Measurements from ENCODE around the gene PIWIL4.
"Not testable (repeated sequence)": the region's sequence is repeated elsewhere in the genome, so short reads cannot be mapped to it uniquely, and the experiment has no call there.

PIWIL4 gene

GRCh38 chr11:94627003-94627560 lies 59.9 kb downstream of the PIWIL4 start:
- not testable (repeated sequence) for H3K4me3 ChIP-seq (ENCODE audit: low read depth, low read length); H3K9ac ChIP-seq (ENCODE audit: low read depth, low read length); H3K36me3 ChIP-seq (ENCODE audit: control insufficient read depth, insufficient read depth, low read length); H3K27me3 ChIP-seq (ENCODE audit: control insufficient read depth, insufficient read depth, low read length); H3K4me1 ChIP-seq (ENCODE audit: control insufficient read depth, insufficient read depth, low read length); H3K9me3 ChIP-seq (ENCODE audit: control insufficient read depth, insufficient read depth, low read length)

DNA sequence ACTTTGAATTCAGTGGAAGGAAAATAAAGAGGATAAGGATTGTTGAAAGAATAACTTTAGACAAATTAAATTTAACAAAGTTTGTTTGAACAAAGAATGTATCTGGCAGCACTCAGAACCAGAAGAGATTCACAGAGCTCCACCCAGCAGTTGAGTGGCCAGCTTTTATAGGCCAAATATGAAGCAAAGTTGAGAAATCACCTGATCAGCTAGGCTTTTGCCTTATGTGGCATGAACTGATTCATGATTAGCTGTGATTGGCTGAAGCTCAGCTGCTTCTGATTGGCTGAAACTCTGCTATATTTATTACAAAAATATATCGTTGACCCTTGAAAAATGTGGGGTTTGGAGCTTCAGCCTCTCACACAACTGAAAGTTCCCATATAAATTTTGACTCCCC lies 62.6 kb downstream of the PIWIL4 start:
- H3K36me3 ChIP-seq (ENCODE audit: control insufficient read depth, insufficient read depth, low read length): no peaks in the 10 kb centered on the region
- H3K4me3 ChIP-seq (ENCODE audit: low read depth, low read length): no peak overlapping the region
- no peaks in the 10 kb centered on the region for H3K4me1 ChIP-seq (ENCODE audit: control insufficient read depth, insufficient read depth, low read length)
- H3K27me3 ChIP-seq (ENCODE audit: control insufficient read depth, insufficient read depth, low read length): no peaks in the 10 kb centered on the region
- no peak overlapping the region for H3K9ac ChIP-seq (ENCODE audit: low read depth, low read length)
- H3K9me3 ChIP-seq (ENCODE audit: control insufficient read depth, insufficient read depth, low read length): no peaks in the 10 kb centered on the region

GRCh38 chr11:94630221-94630620 lies 63.1 kb downstream of the PIWIL4 start:
- no peaks in the 10 kb centered on the region for H3K9me3 ChIP-seq (ENCODE audit: control insufficient read depth, insufficient read depth, low read length)
- H3K36me3 ChIP-seq (ENCODE audit: control insufficient read depth, insufficient read depth, low read length): no peaks in the 10 kb centered on the region
- H3K27me3 ChIP-seq (ENCODE audit: control insufficient read depth, insufficient read depth, low read length): no peaks in the 10 kb centered on the region
- no peak overlapping the region for H3K4me3 ChIP-seq (ENCODE audit: low read depth, low read length)
- H3K9ac ChIP-seq (ENCODE audit: low read depth, low read length): no peak overlapping the region
- no peaks in the 10 kb centered on the region for H3K4me1 ChIP-seq (ENCODE audit: control insufficient read depth, insufficient read depth, low read length)

- Histone ChIP-seq H3K4me3 (ENCODE audit: low read depth, low read length) (no peak overlapping the region), H3K9ac (ENCODE audit: low read depth, low read length) (no peak overlapping the region), H3K36me3 (ENCODE audit: control insufficient read depth, insufficient read depth, low read length) (no peaks in the 10 kb centered on the region), H3K4me1 (ENCODE audit: control insufficient read depth, insufficient read depth, low read length) (no peaks in the 10 kb centered on the region), H3K9me3 (ENCODE audit: control insufficient read depth, insufficient read depth, low read length) (no peaks in the 10 kb centered on the region), H3K27me3 (ENCODE audit: control insufficient read depth, insufficient read depth, low read length) (no peaks in the 10 kb centered on the region)
Measured at GRCh38 chr11:94632356-94632755, 65.2 kb downstream of the PIWIL4 start.

- Histone ChIP-seq H3K9me3 (ENCODE audit: control insufficient read depth, insufficient read depth, low read length) (no peaks in the 10 kb centered on the region), H3K36me3 (ENCODE audit: control insufficient read depth, insufficient read depth, low read length) (no peaks in the 10 kb centered on the region), H3K4me1 (ENCODE audit: control insufficient read depth, insufficient read depth, low read length) (no peaks in the 10 kb centered on the region), H3K9ac (ENCODE audit: low read depth, low read length) (no peak overlapping the region), H3K27me3 (ENCODE audit: control insufficient read depth, insufficient read depth, low read length) (no peaks in the 10 kb centered on the region), H3K4me3 (ENCODE audit: low read depth, low read length) (no peak overlapping the region)
Measured at GRCh38 chr11:94635072-94635471, 67.9 kb downstream of the PIWIL4 start.

DNA sequence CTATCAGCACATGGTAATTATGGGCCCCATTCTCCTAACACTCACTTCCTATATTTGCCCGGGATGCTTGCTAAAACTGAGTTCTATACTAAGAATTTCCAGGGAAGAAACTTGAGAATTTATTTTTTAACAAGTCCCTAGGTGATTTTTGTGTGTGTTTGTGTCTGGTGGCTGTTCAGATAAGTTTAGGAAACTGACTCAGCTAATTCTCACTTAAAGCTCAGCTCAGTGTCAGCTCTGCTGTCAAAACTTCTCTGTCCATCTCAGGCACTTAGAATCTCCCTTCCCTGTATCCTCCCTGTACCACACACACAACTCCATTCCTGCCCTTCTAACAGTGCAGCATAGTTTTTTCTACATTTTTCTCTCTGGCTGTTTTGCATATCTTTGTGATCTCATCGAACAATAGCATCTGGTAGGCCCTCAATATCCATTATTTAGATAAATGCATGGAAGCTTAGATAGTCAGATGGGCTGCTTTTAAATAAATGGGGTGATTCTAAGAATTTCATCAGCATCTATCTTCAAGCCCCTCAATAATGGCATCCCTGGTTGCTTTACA lies 69.3 kb downstream of the PIWIL4 start:
- peaks cover 2% of the 10 kb centered on the region for H3K4me1 ChIP-seq (ENCODE audit: control insufficient read depth, insufficient read depth, low read length)
- H3K9ac ChIP-seq (ENCODE audit: low read depth, low read length): no peak overlapping the region
- no peaks in the 10 kb centered on the region for H3K36me3 ChIP-seq (ENCODE audit: control insufficient read depth, insufficient read depth, low read length)
- H3K27me3 ChIP-seq (ENCODE audit: control insufficient read depth, insufficient read depth, low read length): no peaks in the 10 kb centered on the region
- H3K9me3 ChIP-seq (ENCODE audit: control insufficient read depth, insufficient read depth, low read length): no peaks in the 10 kb centered on the region
- no peak overlapping the region for H3K4me3 ChIP-seq (ENCODE audit: low read depth, low read length)

GRCh38 chr11:94638301-94638901 lies 71.2 kb downstream of the PIWIL4 start:
- no peak overlapping the region for H3K9ac ChIP-seq (ENCODE audit: low read depth, low read length)
- H3K4me3 ChIP-seq (ENCODE audit: low read depth, low read length): no peak overlapping the region
- H3K4me1 ChIP-seq (ENCODE audit: control insufficient read depth, insufficient read depth, low read length): peaks cover 2% of the 10 kb centered on the region
- H3K36me3 ChIP-seq (ENCODE audit: control insufficient read depth, insufficient read depth, low read length): no peaks in the 10 kb centered on the region
- no peaks in the 10 kb centered on the region for H3K9me3 ChIP-seq (ENCODE audit: control insufficient read depth, insufficient read depth, low read length)
- H3K27me3 ChIP-seq (ENCODE audit: control insufficient read depth, insufficient read depth, low read length): no peaks in the 10 kb centered on the region

DNA sequence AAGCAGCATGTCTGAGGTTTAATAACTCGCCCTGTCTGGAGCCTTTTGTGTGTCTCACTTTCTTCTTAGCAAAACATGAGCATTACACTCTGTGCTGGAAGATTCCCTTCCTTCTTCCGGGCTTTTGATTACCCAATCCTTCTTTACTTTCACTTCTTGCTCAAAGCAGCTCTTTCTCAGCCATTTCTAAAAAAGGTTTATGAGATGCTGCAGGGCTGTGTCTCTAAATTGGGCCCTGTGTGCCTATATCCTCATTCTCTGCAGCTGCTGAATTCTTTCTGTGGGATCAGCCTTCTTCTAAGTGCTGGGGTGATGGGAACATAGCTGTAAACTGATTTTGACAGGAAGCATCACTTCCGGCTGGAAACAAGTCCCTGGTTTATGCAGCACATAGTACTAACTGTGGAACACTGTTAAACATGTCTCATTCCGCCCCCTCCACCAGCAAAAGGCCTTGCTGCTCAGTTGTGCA lies 71.8 kb downstream of the PIWIL4 start:
- Histone ChIP-seq H3K9me3 (ENCODE audit: control insufficient read depth, insufficient read depth, low read length) (no peaks in the 10 kb centered on the region), H3K4me3 (ENCODE audit: low read depth, low read length) (no peak overlapping the region), H3K36me3 (ENCODE audit: control insufficient read depth, insufficient read depth, low read length) (no peaks in the 10 kb centered on the region), H3K9ac (ENCODE audit: low read depth, low read length) (no peak overlapping the region), H3K27me3 (ENCODE audit: control insufficient read depth, insufficient read depth, low read length) (no peaks in the 10 kb centered on the region), H3K4me1 (ENCODE audit: control insufficient read depth, insufficient read depth, low read length) (peaks cover 2% of the 10 kb centered on the region)

GRCh38 chr11:94639901-94640721 lies 72.9 kb downstream of the PIWIL4 start:
- H3K36me3 ChIP-seq (ENCODE audit: control insufficient read depth, insufficient read depth, low read length): no peaks in the 10 kb centered on the region
- peaks cover 2% of the 10 kb centered on the region for H3K4me1 ChIP-seq (ENCODE audit: control insufficient read depth, insufficient read depth, low read length)
- H3K27me3 ChIP-seq (ENCODE audit: control insufficient read depth, insufficient read depth, low read length): no peaks in the 10 kb centered on the region
- no peak overlapping the region for H3K9ac ChIP-seq (ENCODE audit: low read depth, low read length)
- H3K4me3 ChIP-seq (ENCODE audit: low read depth, low read length): no peak overlapping the region
- H3K9me3 ChIP-seq (ENCODE audit: control insufficient read depth, insufficient read depth, low read length): no peaks in the 10 kb centered on the region

DNA sequence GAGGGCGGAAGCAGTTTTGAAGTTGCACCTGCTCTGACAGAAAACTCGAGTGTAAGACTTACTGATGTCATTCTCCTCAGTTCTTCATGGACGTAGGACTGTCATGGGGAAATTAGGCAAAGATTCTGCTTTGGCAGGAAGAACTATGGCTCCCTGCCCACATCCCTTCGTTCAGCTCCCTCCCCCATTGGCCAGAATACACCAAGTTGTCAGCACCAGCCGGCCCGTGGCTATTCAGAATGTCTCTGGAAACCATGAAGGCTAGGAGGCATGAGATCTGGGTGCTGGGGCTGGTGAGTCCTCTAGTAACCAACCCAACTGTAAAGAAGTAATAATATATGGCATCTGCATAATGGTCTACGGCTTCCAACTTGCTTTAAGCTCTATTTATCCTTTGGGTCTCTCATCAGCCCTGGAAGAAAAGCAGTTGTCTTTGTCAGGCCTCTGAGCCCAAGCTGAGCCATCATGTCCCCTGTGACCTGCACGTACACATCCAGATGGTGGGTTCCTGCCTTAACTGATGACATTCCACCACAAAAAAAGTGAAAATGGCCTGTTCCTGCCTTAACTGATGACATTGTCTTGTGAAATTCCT lies 74.1 kb downstream of the PIWIL4 start:
- Histone ChIP-seq H3K4me1 (ENCODE audit: control insufficient read depth, insufficient read depth, low read length) (peaks cover 2% of the 10 kb centered on the region), H3K9ac (ENCODE audit: low read depth, low read length) (no peak overlapping the region), H3K36me3 (ENCODE audit: control insufficient read depth, insufficient read depth, low read length) (no peaks in the 10 kb centered on the region), H3K9me3 (ENCODE audit: control insufficient read depth, insufficient read depth, low read length) (no peaks in the 10 kb centered on the region), H3K27me3 (ENCODE audit: control insufficient read depth, insufficient read depth, low read length) (no peaks in the 10 kb centered on the region), H3K4me3 (ENCODE audit: low read depth, low read length) (no peak overlapping the region)

DNA sequence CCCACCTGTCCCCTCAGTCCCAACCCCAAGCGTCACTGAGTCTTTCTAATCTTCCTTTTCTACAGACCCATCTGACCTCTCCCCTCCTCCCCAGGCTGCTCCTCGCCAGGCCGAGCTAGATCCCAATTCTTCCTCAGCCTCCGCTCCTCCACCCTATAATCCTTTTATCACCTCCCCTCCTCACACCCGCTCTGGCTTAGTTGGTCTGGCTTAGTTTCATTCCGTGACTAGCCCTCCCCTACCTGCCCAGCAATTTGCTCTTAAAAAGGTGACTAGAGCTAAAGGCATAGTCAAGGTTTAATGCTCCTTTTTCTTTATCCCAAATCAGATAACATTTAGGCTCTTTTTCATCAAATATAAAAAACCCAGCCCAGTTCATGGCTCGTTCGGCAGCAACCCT lies 76.0 kb downstream of the PIWIL4 start:
- not testable (repeated sequence) for H3K36me3 ChIP-seq (ENCODE audit: control insufficient read depth, insufficient read depth, low read length); H3K9me3 ChIP-seq (ENCODE audit: control insufficient read depth, insufficient read depth, low read length); H3K4me3 ChIP-seq (ENCODE audit: low read depth, low read length); H3K4me1 ChIP-seq (ENCODE audit: control insufficient read depth, insufficient read depth, low read length); H3K9ac ChIP-seq (ENCODE audit: low read depth, low read length); H3K27me3 ChIP-seq (ENCODE audit: control insufficient read depth, insufficient read depth, low read length)

Measured in iPS-15b (cell line).